GM18867 (cell line): ENCODE results near the gene STK32B.
"Not testable (repeated sequence)": the region's sequence is repeated elsewhere in the genome, so short reads cannot be mapped to it uniquely, and the experiment has no call there.

Experiments
- ATAC-seq: cut with Tn5 transposase; IDR thresholded peaks from one replicate; pipeline ENCODE4 v1.9.1; 2021; ENCODE audit warnings: mild to moderate bottlenecking, moderate library complexity; ENCODE audit not compliant: unreplicated experiment

The STK32B gene

DNA sequence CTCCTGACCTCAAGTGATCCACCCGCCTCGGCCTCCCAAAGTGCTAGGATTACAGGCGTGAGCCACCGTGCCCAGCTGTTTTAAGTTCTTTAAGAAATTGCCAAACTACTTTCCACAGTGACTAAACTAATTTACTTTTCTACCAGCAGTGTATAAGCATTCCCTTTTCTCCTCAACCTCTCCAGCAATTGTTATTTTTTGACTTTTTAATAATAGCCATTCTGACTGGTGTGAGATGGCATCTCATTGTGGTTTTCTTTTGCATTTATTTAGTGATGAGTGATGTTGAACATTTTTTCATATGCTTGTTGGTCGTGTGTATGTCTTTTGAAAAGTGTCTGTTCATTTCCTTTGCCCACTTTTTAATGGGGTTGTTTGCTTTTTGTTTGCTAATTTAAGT is 199.3 kb downstream of the STK32B start:
- ATAC-seq, result not testable (repeated sequence)

DNA sequence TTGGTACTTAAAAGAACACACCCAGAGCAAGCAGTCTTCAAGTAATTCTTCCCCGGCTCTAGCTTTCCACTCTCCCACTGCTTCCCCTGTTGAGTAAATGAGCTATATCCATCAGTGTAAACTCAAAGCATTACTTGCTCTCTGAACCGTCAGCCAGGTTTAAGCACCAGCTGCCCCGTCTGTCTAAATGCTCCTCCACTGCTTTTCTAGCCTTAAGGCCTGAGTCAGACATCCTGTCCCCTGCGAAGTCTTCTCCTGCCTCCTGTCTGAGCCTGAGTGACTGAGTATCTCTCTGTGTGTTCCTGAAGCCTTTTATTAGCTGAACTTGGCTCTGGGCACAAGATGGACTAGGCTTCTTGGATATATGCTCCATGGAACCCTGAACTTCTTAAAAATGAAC is 205.1 kb downstream of the STK32B start:
- no peak for ATAC-seq

DNA sequence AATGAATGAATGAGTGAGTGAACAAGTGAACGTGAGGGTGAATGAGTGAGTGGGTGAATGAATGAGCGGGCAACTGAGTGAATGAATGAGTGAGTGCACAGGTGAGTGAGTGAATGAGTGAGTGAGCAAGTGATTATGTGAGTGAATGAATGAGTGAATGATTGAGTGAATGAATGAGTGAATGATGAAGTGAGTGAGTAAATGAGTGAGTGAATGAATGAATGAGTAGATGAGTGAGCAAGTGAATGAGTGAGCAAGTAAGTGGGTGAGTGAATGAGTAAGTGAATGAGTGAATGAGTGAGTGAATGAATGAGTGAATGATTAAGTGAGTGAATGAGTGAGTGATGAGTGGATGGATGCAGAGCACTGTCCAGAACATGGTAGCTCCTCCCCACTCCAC is 205.8 kb downstream of the STK32B start:
- no peak for ATAC-seq

DNA sequence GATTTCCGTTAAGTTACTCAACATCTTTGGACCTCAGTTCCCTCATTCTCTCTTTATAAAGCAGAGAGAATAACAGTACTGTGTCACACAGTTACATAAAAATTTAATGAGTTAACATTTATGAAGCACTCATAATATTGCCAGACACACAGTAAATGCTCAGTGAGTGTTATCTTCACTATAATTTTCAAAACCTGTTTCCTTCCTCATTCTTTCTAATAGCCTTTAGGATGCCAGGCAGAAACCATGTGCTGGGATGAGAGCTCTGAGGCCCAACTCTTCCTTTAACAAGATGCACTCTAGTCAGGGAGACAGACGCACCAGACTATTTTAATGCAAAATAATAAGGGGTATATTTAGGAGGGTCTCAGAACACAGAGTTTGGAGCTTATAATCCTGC is 208.2 kb downstream of the STK32B start:
- ATAC-seq, result no peak

DNA sequence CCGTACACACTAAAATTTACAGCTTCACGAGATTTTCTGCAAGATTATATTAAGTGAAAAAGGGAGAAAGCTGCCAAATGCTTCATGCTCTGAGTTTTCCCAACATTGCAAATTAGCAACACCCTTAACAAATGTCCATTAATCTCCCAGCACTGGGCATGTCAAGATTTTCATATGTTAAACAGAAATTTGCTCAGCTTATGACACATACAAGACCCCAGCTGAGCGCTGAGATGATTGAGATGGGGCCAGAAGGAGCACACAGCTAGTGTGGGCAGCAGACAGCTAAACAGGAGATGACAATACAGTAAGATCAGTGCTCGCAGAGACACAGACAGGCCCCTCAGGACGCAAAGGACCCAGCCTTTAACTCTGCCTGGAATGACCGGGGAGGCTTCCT is 208.8 kb downstream of the STK32B start:
- no peak for ATAC-seq

DNA sequence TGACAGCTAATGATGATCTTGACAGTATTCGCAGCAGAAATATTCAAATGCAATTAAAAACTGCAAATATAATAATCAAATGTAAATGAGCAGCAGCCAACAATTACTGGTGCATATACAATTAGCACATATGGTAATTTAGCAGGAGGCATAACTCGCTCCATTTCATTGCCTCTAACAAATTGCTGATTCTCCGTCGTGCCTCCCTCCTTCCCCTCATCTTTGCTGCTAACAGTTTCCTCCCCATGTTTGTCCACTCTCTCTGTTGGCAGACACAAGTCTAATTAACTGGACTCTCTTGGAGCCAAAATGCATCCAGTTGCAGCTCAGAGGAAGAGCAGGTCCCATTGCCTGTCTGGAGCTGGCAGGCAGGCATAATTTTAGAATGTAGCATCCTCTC is 210.6 kb downstream of the STK32B start:
- ATAC-seq, result no peak

DNA sequence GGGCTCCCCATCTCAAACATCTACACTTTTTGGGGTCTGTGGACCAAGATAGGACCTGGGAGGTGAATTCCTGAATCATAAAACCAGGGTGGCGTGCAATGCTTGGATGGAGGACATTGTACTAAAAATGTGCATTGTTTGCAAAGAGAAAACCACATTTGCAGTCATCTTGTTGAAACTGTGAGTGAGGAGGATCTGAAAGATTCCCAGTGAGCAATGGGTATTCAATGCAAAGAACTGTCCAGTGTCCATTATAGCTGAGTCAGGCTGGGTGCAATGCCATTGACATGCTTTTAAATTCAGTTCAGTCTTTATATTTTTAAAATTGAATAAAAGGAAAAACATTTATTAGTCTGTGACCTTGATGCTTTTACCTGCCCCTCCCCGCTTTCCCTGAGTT is 215.7 kb downstream of the STK32B start:
- no peak for ATAC-seq

DNA sequence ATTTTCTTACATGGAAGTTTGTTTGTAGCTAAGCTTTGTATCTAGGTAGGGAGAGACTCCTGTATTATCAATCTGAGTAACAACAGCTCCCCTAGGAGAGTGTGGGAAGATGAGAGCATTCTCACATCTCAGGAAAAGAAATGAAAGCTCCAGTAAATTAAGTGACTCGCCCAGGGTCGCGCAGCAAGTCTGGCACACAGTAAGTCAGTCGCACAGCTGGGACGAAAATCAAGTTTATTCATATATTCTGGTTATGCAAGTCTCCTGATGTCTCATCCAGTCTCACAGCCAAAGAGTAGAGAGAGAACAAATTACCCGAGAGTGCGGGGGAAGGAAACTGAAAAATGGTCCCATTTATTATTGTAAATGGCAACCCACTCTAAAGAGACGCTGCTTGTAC is 216.1 kb downstream of the STK32B start:
- no peak for ATAC-seq

DNA sequence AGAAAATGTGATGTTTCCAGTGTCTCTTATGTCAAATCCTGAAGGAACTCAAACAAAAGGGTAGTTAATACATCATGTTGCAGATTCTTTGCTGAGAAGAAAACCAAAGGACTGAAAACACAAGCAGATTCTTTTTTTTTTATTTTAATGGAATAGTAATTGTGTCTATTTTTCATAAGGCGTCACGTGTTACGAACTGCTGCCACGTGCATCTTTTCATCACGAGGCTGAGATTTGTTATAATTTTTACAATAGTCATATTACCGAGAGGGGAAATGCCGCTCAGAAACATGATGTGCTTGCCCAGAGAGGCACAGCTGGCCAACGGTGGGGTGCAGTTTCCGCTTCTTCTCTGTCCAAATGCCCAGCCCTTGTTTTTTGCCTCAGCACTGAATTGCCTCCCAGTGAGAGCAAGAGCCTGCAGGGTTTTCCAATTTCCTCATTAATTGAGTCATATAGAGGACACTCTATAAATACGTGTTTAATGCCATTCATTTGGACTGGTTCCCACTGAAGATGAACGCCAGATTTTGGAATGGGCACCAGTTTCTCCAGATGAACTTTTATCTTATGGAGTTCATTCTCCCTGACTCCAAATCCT is 225.3 kb downstream of the STK32B start:
- no peak for ATAC-seq

DNA sequence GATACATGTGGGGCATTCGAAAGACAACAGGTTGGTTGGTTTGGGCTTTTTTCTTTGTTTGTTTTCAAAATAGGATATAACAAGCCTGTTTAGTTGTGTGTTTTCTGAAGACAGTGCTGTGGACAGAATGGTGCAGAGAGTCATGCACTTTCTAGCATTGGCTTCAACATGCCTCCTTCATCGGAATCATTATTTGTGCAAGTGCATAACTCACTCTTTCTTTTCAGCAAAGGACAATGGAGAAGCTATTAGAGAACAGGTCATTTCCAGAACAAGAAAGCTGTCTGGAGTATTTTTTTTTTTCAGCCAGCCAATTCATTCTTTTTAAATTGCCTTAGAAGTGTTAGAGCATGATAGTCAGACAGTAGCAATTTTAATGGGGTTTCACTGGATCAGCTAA is 225.8 kb downstream of the STK32B start:
- no peak for ATAC-seq

DNA sequence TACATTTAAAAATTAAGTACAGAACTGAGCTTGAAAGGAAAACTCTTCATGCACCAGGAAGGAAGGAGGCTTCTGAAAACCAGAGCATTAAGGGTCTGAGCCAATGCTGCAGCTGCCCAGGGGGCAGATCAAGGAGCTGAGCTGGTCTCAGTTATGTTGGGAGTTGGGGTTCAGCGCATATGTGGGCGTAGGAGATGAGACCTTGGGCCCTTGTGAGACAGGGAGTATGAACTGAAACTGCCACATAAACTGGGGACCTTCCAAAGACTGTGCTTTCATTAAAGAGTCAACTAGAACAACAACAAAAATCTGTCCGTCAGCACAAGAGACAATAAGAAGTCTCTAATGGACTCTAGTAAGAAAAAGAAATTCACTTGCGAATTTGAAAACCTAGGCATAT is 226.9 kb downstream of the STK32B start:
- no peak for ATAC-seq

DNA sequence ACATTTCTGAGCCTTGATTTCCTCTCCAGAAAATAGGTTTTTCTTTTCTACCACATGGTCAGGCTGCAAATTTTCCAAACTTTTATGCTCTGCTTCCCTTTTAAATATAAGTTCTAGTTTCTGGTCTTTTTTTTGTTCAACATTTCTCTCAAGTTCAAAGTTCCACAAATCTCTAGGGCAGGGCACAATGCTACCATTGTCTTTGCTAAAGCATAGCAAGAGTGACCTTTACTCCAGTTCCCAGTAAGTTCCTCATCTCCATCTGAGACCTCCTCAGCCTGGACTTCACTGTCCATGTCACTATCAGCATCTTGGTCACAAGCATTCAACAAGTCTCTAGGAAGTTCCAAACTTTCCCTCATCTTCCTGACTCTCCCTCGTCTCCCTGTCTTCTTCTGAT is 228.8 kb downstream of the STK32B start:
- not testable (repeated sequence) for ATAC-seq

DNA sequence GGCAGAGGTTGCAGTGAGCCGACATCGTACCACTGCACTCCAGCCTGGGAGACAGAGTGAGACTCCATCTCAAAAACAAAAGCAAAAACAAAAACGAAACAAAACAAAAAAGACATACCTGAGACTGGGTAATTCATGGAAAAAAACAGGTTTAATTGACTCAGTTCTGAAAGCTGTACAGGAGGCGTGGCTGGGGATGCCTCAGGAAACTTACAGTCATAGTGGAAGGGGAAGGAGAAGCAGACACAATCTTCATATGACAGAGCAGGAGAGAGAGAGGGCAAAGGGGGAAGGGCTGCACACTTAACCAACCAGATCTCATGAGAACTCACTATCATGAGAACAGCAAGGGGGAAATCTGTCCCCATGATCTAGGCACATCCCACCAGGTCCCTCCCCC is 229.5 kb downstream of the STK32B start:
- no peak for ATAC-seq

DNA sequence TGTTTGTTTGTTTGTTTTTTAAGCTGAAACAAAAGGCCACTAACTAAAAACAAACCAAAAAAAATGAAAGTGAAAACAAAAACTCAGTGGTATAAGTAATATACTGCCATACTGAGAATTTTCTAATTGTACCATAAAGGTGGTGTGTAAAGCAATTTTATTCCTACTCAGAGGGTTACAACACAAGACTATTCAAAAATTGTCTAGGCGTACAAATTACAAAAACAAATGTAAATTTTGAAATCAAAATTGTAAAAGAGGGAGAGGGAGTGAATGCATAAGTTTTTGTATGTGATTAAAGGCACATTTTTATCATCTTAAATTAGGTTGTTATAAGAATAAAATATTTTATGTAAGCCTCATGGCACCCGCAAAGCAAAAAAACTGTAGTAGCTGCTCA is 232.6 kb downstream of the STK32B start:
- no peak for ATAC-seq

DNA sequence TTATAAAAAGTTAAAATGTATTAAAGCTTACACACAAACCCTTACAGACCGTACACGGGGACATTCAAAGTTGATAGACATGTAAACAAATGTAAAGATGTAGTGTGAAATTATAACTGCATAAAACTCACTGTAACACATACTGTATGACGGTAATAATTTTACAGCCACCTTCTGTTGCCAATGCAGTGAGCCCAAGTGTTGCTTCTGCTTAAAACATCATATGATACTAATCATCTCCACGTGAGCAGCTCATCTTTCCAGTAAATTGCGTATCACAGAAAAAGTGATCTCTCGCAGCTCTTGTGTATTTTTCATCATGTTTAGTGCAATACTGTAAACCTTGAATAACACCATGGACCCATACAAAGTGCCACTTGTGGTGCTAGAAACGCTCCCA is 233.2 kb downstream of the STK32B start:
- ATAC-seq, result no peak

DNA sequence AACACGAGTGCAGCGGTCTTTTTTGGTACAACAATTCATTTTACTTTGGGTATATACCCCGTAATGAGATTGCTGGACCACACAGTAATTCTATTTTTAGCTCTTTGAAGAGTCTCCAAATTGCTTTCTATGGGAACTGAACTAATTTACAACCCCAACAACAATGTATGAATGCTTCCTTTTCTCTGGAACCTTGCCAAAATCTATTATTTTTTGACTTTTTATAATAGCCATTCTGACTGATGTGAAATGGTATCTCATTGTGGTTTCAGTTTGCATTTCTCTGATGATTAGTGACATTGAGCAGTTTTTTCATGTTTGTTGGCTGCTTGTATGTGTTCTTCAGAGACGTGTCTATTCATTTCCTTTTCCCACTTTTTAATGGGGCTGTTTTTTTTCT is 240.8 kb downstream of the STK32B start:
- no peak for ATAC-seq

DNA sequence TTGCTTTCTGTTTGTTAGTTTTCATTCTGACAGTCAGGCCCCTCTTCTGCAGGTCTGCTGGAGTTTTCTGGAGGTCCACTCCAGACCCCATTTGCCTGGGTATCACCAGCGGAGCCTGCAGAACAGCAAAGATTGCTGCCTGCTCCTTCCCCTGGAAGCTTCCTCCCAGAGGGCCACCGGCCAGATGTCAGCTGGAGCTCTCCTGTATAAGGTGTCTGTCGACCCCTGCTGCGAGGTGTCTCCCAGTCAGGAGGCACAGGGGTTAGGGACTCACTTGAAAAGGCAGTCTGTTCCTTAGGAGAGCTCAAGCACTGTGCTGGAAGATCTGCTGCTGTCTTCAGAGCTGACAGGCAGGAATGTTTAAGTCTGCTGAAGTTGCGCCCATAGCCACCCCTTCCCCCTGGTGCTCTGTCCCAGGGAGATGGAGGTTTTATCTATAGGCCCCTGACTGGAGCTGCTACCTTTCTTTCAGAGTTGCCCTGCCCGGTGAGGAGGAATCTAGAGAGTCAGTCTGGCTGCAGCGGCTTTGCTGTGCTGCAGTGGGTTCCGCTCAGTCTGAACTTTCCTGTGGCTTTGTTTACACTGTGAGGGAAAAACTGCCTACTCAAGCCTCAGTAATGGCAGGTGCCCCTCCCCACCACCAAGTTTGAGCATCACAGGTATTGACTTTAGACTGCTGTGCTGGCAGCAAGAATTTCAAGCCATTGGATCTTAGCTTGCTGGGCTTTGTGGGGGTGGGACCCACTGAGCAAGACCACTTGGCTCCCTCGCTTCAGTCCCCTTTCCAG is 246.9 kb downstream of the STK32B start:
- not testable (repeated sequence) for ATAC-seq

DNA sequence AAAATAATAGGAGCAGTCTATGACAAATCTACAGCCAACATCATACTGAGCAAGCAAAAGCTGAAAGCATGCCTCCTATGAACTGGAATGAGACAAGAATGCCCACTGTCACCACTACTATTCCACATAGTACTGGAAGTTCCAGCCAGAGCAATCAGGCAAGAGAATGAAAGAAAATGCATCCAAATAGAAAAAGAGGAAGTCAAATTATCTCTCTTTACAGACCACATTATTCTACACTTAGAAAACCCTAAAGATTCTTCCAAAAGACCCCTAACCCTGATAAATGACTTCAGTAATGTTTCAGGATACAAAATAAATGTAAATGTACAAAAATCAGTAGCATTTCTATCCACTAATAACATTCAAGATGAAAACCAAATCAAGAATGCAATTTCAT is 249.0 kb downstream of the STK32B start:
- no peak for ATAC-seq

DNA sequence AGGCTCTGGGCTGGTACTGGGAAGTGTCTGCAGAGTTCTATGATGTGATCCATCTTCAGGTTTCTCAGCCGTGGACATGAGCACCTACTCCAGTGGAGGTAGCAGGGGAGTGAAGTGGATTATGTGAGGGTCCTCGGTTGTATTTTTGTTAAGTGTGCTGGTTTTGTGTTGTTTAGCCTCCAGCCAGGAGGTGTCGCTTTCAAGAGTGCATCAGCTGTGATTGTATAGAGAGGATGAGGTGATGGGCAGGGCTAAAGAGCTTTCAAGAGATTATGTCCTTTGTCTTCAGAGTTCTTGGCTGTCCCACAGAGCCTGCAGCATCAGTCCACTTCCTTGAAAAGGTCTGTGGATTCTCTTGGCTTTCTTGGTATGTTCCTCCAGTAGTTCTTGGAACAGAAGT is 256.6 kb downstream of the STK32B start:
- ATAC-seq, result no peak

DNA sequence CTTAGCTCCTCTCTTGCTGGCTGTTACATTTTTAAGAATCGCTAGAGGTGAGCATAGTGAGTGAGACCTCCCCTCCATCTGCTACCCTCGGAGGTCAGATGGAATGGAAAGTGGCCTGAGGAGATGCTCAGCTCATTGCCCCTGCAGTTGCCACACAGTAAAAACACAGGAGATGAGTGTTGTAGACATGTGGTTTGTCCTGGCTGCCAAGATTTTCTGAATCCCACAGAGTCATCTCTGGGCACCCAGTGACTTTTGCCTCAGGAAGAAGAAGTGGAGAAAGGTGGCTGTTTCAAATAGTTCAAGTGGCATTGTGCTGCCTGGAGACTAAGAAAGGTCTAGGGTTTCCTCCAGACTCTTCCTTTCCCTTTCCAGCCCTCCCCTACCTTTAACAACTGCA is 271.0 kb downstream of the STK32B start:
- no peak for ATAC-seq

DNA sequence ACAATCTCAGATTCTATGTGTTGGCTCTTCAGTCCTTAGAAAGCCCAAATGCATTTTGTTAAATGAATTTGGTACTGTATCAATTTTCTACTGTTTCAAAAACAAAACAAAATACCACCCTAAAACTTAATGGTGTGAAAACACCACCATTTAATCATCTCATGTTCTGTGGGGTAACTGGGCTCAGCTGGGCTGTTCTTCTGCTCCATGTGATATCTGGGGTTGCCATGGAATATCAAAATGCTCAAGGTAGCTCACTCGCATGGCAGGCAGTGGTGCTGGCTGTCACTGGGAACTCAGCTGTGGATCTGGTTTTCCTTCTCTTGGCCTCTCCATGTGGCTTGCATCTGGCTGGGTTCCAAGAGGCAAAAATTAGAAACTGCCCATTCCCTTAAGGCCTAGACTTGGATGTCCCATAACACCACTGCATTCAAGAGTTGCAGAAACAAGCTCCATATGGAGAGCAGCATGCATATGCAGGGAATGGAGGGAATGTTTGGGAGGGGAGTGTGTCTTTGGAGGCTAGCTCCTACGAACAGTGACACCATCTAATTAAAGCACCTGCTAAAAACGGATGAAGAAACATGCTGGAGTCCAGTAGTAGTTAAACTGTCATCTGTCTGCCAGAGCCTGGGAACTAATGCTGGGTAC is 279.2 kb downstream of the STK32B start:
- ATAC-seq, result no peak

DNA sequence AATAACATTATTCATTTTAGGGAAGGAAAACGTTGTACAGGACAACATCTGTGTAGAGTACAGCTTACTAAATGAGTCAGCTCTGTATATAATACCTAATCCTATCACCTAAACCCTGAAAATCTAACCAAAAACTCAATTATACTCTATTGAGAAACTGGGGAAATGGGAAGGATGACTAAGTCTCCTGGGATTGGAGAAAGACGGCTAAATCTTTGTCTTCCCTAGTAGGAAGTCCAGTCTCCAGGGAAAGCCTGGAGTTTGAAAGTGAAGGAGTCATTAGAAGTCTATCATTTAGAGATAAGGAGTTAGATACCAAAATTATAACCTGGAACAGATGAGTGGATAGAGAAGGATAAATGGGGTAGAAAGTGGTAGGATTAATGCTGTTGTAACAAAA is 286.5 kb downstream of the STK32B start:
- ATAC-seq, result no peak
